ENCODE measurements around the gene GVQW3. TPM values are rescaled to one million over a fixed set of nuclear protein-coding genes. Genes with fewer than 3 reads are reported as not detected.
A peak's percentile ranks its signal among the peaks of the same experiment; 100 is the strongest.
"Not testable (repeated sequence)": the region's sequence is repeated elsewhere in the genome, so short reads cannot be mapped to it uniquely, and the experiment has no call there.

The GVQW3 gene
- total RNA-seq, 4 donors from 2014 or later: 2.8 to 7.2 (median 3.4) TPM

- H3K36me3 ChIP-seq: no peaks in the 10 kb centered on the region
- no peaks in the 10 kb centered on the region for H3K27me3 ChIP-seq
- TF ChIP-seq POLR2A (IDR thresholded peaks at IDR 0.05): no peak
- TF ChIP-seq CTCF (IDR thresholded peaks at IDR 0.05): no peak
- 94 to 95% methylated on average over 3 of the region's 3 CpGs for WGBS, 2 donors
- intact Hi-C loops (cut with DNase I): no loop called here
- H3K27ac ChIP-seq: no peak overlapping the region
- peaks cover 0 to 4% of the 10 kb centered on the region in 2 donors for H3K4me1 ChIP-seq
- DNase-seq: no peak
- H3K4me3 ChIP-seq (replicated peaks in 1 of 3): no peak overlapping the region
- no peaks in the 10 kb centered on the region for H3K9me3 ChIP-seq
These were observed 16.3 kb downstream of the GVQW3 start for GRCh38 chr11:76397383-76397782.

DNA sequence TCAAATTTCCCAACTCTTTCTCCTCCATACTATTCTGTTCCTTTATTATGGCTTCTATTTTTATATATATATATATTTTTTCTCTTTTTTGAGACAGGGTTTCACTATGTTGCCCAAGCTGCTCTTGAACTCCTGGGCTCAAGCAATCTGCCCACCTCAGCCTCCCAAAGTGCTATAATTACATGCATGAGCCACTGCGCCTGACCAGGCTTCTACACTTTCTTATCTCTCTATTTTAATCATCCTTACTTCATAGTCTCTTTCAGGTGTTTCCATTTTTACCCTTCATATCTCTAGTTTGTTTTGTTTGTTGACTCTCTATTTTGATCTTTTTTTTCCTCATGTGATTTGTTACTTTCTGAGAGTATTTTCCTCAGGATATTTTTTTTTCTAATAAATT lies 19.8 kb downstream of the GVQW3 start:
- no peaks in the 10 kb centered on the region for H3K36me3 ChIP-seq
- intact Hi-C loops (cut with DNase I): no loop called here
- no peaks in the 10 kb centered on the region for H3K9me3 ChIP-seq
- peaks cover 0 to 4% of the 10 kb centered on the region in 2 donors for H3K4me1 ChIP-seq
- no peak overlapping the region for H3K4me3 ChIP-seq (replicated peaks in 1 of 3)
- WGBS, 2 donors: 96% methylated on average over 1 of the region's 1 CpG
- no peak for DNase-seq
- TF ChIP-seq CTCF (IDR thresholded peaks at IDR 0.05): no peak
- TF ChIP-seq POLR2A (IDR thresholded peaks at IDR 0.05): no peak
- no peaks in the 10 kb centered on the region for H3K27me3 ChIP-seq
- no peak overlapping the region for H3K27ac ChIP-seq

DNA sequence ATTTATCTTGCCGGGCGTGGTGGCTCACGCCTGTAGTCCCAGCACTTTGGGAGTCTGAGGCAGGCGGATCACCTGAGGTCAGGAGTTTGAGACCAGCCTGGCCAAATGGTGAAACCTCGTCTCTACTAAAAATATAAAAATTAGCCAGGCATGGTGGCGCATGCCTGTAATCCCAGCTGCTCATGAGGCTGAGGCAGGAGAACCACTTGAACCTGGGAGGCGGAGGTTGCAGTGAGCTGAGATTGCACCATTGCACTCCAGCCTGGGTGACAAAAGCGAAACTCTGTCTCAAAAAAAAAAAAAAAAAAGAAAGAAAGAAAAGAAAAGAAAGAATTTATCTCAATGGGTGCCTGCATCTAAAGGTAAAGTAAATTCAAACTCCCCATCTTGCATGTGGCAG lies 20.4 kb downstream of the GVQW3 start:
- peak overlapping the region in 1 of 3 donors; percentile 64 for H3K27ac ChIP-seq
- H3K4me1 ChIP-seq; H3K27me3 ChIP-seq; H3K4me3 ChIP-seq (replicated peaks in 1 of 3); H3K9me3 ChIP-seq; intact Hi-C loops (cut with DNase I); DNase-seq; H3K36me3 ChIP-seq: not testable (repeated sequence)
- WGBS, 2 donors: 78 to 84% methylated on average over 8 of the region's 8 CpGs

GRCh38 chr11:76406359-76406758 lies 25.2 kb downstream of the GVQW3 start:
- intact Hi-C loops (cut with DNase I): no loop called here
- H3K4me3 ChIP-seq (replicated peaks in 1 of 3): no peak overlapping the region
- H3K36me3 ChIP-seq: no peaks in the 10 kb centered on the region
- no peak for DNase-seq
- H3K27ac ChIP-seq: no peak overlapping the region
- WGBS, 2 donors: 94 to 98% methylated on average over 4 of the region's 4 CpGs
- no peaks in the 10 kb centered on the region for H3K9me3 ChIP-seq
- peaks cover 6 to 8% of the 10 kb centered on the region in 2 donors for H3K4me1 ChIP-seq
- no peaks in the 10 kb centered on the region for H3K27me3 ChIP-seq
- no peak for TF ChIP-seq CTCF (IDR thresholded peaks at IDR 0.05)
- no peak for TF ChIP-seq POLR2A (IDR thresholded peaks at IDR 0.05)

- TF ChIP-seq POLR2A (IDR thresholded peaks at IDR 0.05) (no peak), CTCF (IDR thresholded peaks at IDR 0.05) (no peak)
- peak; percentile 50 to 56 for DNase-seq
- H3K9me3 ChIP-seq: no peaks in the 10 kb centered on the region
- H3K27ac ChIP-seq: peak overlapping the region in 2 of 3 donors; percentile 27 to 35
- H3K4me3 ChIP-seq (replicated peaks in 1 of 3): no peak overlapping the region
- H3K36me3 ChIP-seq: no peaks in the 10 kb centered on the region
- intact Hi-C loops (cut with DNase I): no loop called here
- no peaks in the 10 kb centered on the region for H3K27me3 ChIP-seq
- peaks cover 4 to 6% of the 10 kb centered on the region in 2 donors for H3K4me1 ChIP-seq
- 38 to 44% methylated on average over 7 of the region's 7 CpGs for WGBS, 2 donors
These were observed 27.2 kb downstream of the GVQW3 start for GRCh38 chr11:76408171-76408965.

Measured in thyroid gland (tissue), 4 donors.